ENCODE measurements around the gene MAPK8IP2.

The MAPK8IP2 gene

DNA sequence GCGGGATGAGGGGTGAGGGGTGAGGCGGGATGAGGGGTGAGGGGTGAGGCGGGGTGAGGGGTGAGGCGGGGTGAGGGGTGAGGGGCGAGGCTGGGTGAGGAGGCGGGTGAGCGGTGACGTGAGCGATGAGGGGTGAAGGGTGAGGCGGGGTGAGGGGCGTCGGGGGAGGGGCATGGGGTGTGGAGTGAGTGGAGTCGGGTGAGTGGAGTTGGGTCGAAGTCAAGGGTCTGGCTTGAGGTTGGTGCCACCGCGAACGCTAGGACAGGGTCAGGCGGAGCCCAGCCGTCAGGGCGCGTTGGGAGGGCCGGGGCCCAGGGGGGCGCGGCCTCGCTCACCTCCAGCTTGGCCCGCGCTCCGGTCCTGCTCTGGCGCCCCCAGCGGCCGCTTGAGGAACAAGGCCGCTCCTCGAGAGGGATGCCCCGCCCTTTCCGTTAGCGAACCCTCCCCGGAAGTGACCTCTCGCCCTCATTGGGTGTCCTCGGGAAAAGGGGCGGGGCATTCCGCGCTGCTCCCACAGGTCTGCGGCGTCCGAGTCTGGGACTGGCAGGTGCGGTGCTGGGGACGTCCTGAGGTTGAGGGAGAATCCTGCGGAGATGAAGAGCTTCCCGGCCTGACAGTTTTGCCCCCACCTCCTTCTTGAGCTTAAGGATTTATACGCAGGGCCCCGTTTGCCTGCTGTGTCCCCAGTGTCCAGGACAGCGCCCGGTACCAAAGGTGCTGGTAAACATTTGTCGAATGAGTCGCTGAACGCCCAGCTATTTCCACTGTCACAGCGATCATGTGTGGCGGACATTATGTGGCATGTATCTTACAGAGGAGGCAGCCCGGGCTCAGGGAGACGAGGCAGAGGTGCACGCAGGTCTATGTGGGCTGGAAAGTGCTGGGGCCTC lies 37.8 kb upstream of the MAPK8IP2 start, which contains the start of gene SYCE3:
Gene SYCE3 (minus strand): TSS at position 397 of the 890 bp plus-strand sequence. CDS start 6,514 bp downstream, outside the sequence.
- peak; percentile 98 for DNase-seq (ENCODE audit: low spot score)
- TF ChIP-seq, protein P1, sequence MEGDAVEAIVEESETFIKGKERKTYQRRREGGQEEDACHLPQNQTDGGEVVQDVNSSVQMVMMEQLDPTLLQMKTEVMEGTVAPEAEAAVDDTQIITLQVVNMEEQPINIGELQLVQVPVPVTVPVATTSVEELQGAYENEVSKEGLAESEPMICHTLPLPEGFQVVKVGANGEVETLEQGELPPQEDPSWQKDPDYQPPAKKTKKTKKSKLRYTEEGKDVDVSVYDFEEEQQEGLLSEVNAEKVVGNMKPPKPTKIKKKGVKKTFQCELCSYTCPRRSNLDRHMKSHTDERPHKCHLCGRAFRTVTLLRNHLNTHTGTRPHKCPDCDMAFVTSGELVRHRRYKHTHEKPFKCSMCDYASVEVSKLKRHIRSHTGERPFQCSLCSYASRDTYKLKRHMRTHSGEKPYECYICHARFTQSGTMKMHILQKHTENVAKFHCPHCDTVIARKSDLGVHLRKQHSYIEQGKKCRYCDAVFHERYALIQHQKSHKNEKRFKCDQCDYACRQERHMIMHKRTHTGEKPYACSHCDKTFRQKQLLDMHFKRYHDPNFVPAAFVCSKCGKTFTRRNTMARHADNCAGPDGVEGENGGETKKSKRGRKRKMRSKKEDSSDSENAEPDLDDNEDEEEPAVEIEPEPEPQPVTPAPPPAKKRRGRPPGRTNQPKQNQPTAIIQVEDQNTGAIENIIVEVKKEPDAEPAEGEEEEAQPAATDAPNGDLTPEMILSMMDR (IDR thresholded peaks at IDR 0.05; ENCODE audit: extremely low read depth, missing control alignments), result peak; percentile 84

DNA sequence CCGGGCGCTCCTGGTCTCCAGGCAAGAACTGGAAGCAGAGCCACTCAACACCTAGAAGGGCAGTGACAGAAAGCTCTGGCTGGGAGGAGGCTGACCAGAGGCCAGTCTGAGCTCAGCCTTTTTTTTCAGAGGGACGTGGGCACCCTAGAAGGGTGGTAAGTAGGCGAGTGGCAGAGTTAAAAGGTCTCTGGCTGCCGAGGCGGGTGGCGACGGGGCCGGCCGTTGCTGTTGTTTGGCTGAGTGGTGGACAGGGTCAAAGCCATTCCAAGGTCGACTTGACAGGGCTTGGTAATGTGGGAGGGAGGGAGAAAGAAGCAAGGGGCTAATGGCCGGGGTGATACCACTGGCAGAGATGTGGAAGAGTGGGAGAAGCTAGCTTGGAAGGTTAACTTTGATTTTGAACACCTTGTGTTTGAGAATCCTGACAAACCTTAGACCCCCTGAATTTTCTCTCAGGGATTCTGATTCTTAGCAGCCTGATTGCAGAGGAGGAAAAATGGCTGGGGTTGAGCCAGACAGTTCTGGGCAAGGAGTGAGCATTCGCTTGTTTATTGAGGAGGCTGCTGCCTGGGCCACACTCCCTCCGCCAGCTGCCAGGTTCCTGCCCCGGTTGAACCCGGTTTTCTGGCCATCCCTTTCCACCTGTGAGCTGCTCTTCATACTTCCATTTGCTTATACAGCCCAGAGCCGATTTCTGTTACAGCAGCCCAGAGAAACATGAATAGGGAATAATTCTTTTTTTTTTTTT lies 37.0 kb upstream of the MAPK8IP2 start:
- DNase-seq (ENCODE audit: low spot score), result no peak
- TF ChIP-seq, protein P1 (IDR thresholded peaks at IDR 0.05; ENCODE audit: extremely low read depth, missing control alignments), result no peak

GRCh38 chr22:50564289-50564688 lies 36.3 kb upstream of the MAPK8IP2 start:
- TF ChIP-seq, protein P1 (IDR thresholded peaks at IDR 0.05; ENCODE audit: extremely low read depth, missing control alignments), result no peak
- no peak for DNase-seq (ENCODE audit: low spot score)

GRCh38 chr22:50567721-50568252 lies 32.8 kb upstream of the MAPK8IP2 start:
- no peak for DNase-seq (ENCODE audit: low spot score)
- TF ChIP-seq, protein P1 (IDR thresholded peaks at IDR 0.05; ENCODE audit: extremely low read depth, missing control alignments), result no peak

DNA sequence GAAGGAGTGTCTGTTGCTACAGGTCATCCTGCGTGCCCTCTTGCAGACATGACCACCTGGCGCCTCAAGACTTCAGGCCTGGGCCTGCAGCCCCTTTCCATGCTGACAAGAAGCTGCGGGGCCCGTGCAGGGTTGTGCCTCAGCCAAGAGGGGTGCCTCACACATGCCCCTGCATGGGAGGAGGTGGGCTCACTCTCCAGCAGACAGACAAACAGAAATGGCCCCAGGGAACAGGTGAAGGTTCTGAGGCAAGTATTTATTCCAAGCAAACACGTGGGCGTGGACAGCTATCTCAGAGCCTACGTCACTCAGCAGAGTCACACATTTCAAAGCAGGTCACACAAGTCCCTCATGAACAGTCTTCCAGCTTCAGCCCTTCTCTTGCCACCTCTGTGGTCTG lies 32.0 kb upstream of the MAPK8IP2 start:
- TF ChIP-seq, protein P1 (IDR thresholded peaks at IDR 0.05; ENCODE audit: extremely low read depth, missing control alignments), result no peak
- DNase-seq (ENCODE audit: low spot score), result no peak

GRCh38 chr22:50569041-50569459 lies 31.5 kb upstream of the MAPK8IP2 start:
- TF ChIP-seq, protein P1 (IDR thresholded peaks at IDR 0.05; ENCODE audit: extremely low read depth, missing control alignments), result no peak
- DNase-seq (ENCODE audit: low spot score), result no peak
